DOHH2 (cell line): ENCODE results near the gene KRTDAP.

Experiments
- EZH2phosphoT487 ChIP-seq: fragments of 200-600 bp; sonication (generic); IDR thresholded peaks from 2 replicates; pipeline ENCODE4 v1.6.1; 2017; ENCODE audit warnings: borderline replicate concordance, mild to moderate bottlenecking, antibody characterized with exemption, low read length, moderate library complexity, mixed read lengths
- TF ChIP-seq, protein P1 (sequence below): fragments of 200-600 bp; sonication (generic); IDR thresholded peaks from one replicate; pipeline ENCODE4 v1.5.1; 2014; ENCODE audit warnings: antibody characterized with exemption, mild to moderate bottlenecking, low read depth, low read length; ENCODE audit not compliant: poor library complexity, severe bottlenecking

DNA sequence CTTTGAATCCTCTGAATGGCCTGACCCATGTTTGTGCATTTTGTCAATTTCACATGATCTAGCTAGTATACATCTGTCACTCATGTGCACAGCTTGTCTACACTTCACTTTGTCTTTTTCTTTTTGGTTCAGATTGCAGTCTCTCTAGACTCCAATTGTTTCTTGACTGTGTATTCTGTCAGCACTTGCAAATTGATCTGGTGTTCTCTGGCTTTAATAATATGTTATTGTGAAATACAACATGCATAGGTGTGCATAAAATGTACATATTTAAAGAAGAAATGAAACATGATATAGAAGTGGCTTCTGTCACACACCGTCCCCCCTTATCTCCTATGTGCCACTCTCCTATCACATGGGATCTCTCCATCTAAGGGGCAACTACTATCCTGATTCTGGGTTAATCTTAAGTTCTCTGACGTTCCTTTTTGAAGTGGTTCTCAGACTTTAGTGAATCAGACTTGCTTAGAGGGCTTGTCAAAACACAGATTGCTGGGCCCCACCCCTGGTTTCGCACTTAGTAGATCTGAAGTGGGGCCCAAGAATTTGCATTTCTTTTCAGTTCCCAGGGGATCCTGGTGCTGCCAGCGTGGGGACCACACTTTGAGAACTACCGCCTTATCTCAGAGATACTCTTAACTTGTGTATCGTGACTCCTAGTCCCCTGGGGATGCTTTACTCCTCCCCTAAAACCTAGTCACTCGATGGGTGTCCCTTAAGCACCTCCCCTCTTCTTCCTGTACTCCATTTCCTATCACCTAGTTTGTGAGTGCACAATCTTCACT, 5.8 kb downstream of the KRTDAP start:
- TF ChIP-seq, protein P1, sequence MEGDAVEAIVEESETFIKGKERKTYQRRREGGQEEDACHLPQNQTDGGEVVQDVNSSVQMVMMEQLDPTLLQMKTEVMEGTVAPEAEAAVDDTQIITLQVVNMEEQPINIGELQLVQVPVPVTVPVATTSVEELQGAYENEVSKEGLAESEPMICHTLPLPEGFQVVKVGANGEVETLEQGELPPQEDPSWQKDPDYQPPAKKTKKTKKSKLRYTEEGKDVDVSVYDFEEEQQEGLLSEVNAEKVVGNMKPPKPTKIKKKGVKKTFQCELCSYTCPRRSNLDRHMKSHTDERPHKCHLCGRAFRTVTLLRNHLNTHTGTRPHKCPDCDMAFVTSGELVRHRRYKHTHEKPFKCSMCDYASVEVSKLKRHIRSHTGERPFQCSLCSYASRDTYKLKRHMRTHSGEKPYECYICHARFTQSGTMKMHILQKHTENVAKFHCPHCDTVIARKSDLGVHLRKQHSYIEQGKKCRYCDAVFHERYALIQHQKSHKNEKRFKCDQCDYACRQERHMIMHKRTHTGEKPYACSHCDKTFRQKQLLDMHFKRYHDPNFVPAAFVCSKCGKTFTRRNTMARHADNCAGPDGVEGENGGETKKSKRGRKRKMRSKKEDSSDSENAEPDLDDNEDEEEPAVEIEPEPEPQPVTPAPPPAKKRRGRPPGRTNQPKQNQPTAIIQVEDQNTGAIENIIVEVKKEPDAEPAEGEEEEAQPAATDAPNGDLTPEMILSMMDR = no peak
- no peak for TF ChIP-seq EZH2phosphoT487
